Suprapubic skin (tissue), 4 donors: Measurements from ENCODE around the gene CAMSAP1. TPM values are rescaled to one million over a fixed set of nuclear protein-coding genes. Genes with fewer than 3 reads are reported as not detected.

Experiments used
- DNase-seq, 2 donors: peaks; one replicate each; pipeline ENCODE4 v3.0.0-alpha.2; 2019; ENCODE audit warnings: low spot score in 2 of 2
- H3K27ac ChIP-seq: fragments of 200-600 bp; sonication (generic); one replicate; pipeline ENCODE4 v1.5.1; 2019
- H3K27me3 ChIP-seq: fragments of 200-600 bp; sonication (generic); one replicate; pipeline ENCODE4 v1.5.1; 2019
- H3K36me3 ChIP-seq: fragments of 200-600 bp; sonication (generic); one replicate; pipeline ENCODE4 v1.5.1; 2019
- H3K4me1 ChIP-seq: fragments of 200-600 bp; sonication (generic); one replicate; pipeline ENCODE4 v1.5.1; 2019
- H3K4me3 ChIP-seq: fragments of 200-600 bp; sonication (generic); one replicate; pipeline ENCODE4 v1.5.1; 2019; ENCODE audit warnings: mild to moderate bottlenecking
- H3K9me3 ChIP-seq: fragments of 200-600 bp; sonication (generic); one replicate; pipeline ENCODE4 v1.5.1; 2019
- EP300 ChIP-seq: sonication (generic); formaldehyde crosslinking; IDR thresholded peaks from one replicate; pipeline ENCODE4 v1.6.1; 2017; ENCODE audit warnings: antibody characterized with exemption
- POLR2A ChIP-seq, 2 donors: fragments of 450-650 bp; IDR thresholded peaks; one replicate each; pipeline ENCODE4 v1.6.1; 2017; ENCODE audit warnings: antibody characterized with exemption in 2 of 2, mild to moderate bottlenecking in 2 of 2, moderate library complexity in 2 of 2
- POLR2AphosphoS5 ChIP-seq, 3 donors: sonication (generic); formaldehyde crosslinking; IDR thresholded peaks; one replicate each; pipeline ENCODE4 v1.6.1; 2017; ENCODE audit warnings: antibody characterized with exemption in 3 of 3
- WGBS: methylation state at CpG from one replicate; pipeline ENCODE4 v1.1.5; 2018; 5-methylcytosine and 5-hydroxymethylcytosine counted together
- total RNA-seq, 4 donors: library from RNA; depleted of rRNA; stranded (reverse); fragments of >200 nt; gene quantifications; one replicate each; pipeline ENCODE4 v1.1.0, GENCODE V29; 2016
- TF ChIP-seq, protein P1 (sequence below), 2 donors: fragments of 200-600 bp in 1 of 2; fragments of 450-650 bp in 1 of 2; sonication (generic) in 1 of 2; IDR thresholded peaks; one replicate each; pipeline ENCODE4 v1.5.1; 2016 to 2019; ENCODE audit warnings: antibody characterized with exemption in 2 of 2, mild to moderate bottlenecking in 1 of 2, moderate library complexity in 1 of 2

The CAMSAP1 gene
- total RNA-seq, 4 donors from 2014 or later: 42.0 to 58.3 (median 54.9) TPM

- H3K27ac ChIP-seq: no peak overlapping the region
- TF ChIP-seq POLR2AphosphoS5 (IDR thresholded peaks at IDR 0.05) (no peak), EP300 (no peak), POLR2A (IDR thresholded peaks at IDR 0.05) (no peak)
- TF ChIP-seq, protein P1, sequence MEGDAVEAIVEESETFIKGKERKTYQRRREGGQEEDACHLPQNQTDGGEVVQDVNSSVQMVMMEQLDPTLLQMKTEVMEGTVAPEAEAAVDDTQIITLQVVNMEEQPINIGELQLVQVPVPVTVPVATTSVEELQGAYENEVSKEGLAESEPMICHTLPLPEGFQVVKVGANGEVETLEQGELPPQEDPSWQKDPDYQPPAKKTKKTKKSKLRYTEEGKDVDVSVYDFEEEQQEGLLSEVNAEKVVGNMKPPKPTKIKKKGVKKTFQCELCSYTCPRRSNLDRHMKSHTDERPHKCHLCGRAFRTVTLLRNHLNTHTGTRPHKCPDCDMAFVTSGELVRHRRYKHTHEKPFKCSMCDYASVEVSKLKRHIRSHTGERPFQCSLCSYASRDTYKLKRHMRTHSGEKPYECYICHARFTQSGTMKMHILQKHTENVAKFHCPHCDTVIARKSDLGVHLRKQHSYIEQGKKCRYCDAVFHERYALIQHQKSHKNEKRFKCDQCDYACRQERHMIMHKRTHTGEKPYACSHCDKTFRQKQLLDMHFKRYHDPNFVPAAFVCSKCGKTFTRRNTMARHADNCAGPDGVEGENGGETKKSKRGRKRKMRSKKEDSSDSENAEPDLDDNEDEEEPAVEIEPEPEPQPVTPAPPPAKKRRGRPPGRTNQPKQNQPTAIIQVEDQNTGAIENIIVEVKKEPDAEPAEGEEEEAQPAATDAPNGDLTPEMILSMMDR (IDR thresholded peaks at IDR 0.05): no peak
- no peaks in the 10 kb centered on the region for H3K27me3 ChIP-seq
- no peak overlapping the region for H3K4me3 ChIP-seq
- H3K9me3 ChIP-seq: no peaks in the 10 kb centered on the region
- no peak for DNase-seq
- H3K36me3 ChIP-seq: peaks cover 12% of the 10 kb centered on the region
- no peaks in the 10 kb centered on the region for H3K4me1 ChIP-seq
- WGBS: 84% methylated on average over 11 of the region's 11 CpGs
Measured at GRCh38 chr9:135877791-135878527, 29.4 kb downstream of the CAMSAP1 start.

DNA sequence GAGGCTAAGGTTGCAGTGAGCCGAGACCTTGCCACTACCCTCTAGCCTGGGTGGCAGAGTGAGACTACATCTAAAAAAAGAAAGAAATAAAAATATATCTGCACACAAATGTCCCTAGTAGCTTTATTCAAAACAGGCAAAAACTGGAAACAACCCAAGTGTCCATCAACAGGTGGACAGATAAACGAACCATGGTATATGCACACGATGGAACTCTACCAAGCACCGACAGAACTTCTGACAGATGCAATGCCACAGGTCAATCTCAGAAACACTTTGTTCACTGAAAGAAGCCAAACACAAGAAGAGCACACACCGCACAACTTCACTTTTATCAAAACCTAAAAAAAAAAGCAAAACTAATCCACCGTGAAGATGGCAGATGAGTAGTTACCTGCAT, 30.4 kb downstream of the CAMSAP1 start:
- no peak overlapping the region for H3K27ac ChIP-seq
- no peaks in the 10 kb centered on the region for H3K9me3 ChIP-seq
- 93% methylated on average over 6 of the region's 6 CpGs for WGBS
- no peaks in the 10 kb centered on the region for H3K4me1 ChIP-seq
- TF ChIP-seq, protein P1 (IDR thresholded peaks at IDR 0.05): no peak
- no peak for DNase-seq
- H3K36me3 ChIP-seq: peaks cover 12% of the 10 kb centered on the region
- H3K27me3 ChIP-seq: no peaks in the 10 kb centered on the region
- no peak overlapping the region for H3K4me3 ChIP-seq

DNA sequence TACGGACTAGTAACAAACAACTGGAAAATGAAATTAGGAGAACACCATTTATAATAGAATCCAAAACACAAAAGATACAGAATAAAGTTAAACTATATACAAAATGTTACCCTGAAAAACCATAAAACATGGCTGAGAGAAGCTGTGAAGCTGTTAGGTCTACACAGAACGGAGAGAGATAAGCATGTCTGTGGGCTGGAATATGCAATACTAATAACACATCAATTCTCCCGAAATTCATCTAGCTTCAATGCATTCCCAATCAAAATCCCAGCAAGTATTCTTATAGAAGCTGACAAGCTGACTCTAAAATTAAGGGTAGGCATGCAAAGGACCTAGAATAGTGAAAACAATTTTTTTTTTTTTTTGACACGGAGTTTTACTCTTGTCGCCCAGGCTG, 32.5 kb downstream of the CAMSAP1 start:
- Histone ChIP-seq H3K36me3 (no peaks in the 10 kb centered on the region), H3K4me3 (no peak overlapping the region), H3K27ac (no peak overlapping the region), H3K4me1 (no peaks in the 10 kb centered on the region), H3K27me3 (no peaks in the 10 kb centered on the region), H3K9me3 (no peaks in the 10 kb centered on the region)
- TF ChIP-seq EP300: no peak
- TF ChIP-seq, protein P1 (IDR thresholded peaks at IDR 0.05): no peak
- no peak for TF ChIP-seq POLR2AphosphoS5 (IDR thresholded peaks at IDR 0.05)
- TF ChIP-seq POLR2A (IDR thresholded peaks at IDR 0.05): no peak
- DNase-seq: no peak
- 94% methylated on average over 5 of the region's 5 CpGs for WGBS

DNA sequence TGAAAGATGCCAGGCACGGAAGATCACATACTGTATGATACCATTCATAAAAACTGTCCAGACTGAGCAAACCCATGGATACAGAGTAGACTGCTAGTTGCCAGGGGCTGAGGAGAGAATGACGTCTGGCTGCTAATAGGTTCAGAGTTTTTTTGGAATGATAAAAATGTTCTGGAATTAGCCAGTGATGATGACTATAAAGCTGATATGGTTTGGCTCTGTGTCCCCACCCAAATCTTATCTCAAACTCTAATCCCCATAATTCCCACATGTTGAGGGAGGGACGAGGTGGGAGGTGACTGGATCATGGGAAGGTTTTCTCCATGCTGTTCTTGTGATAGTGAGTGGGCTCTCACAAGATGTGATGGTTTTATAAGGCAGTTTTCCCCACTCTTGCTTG, 37.4 kb downstream of the CAMSAP1 start:
- no peak overlapping the region for H3K4me3 ChIP-seq
- H3K36me3 ChIP-seq: no peaks in the 10 kb centered on the region
- TF ChIP-seq EP300 (no peak), POLR2A (IDR thresholded peaks at IDR 0.05) (no peak), POLR2AphosphoS5 (IDR thresholded peaks at IDR 0.05) (no peak)
- TF ChIP-seq, protein P1 (IDR thresholded peaks at IDR 0.05): no peak
- no peaks in the 10 kb centered on the region for H3K27me3 ChIP-seq
- no peaks in the 10 kb centered on the region for H3K4me1 ChIP-seq
- WGBS: 98% methylated on average over 3 of the region's 3 CpGs
- no peak overlapping the region for H3K27ac ChIP-seq
- no peak for DNase-seq
- no peaks in the 10 kb centered on the region for H3K9me3 ChIP-seq

- no peaks in the 10 kb centered on the region for H3K9me3 ChIP-seq
- H3K36me3 ChIP-seq: peaks cover 5% of the 10 kb centered on the region
- H3K27ac ChIP-seq: no peak overlapping the region
- H3K27me3 ChIP-seq: no peaks in the 10 kb centered on the region
- no peak overlapping the region for H3K4me3 ChIP-seq
- DNase-seq: no peak
- WGBS: 92% methylated on average over 7 of the region's 7 CpGs
- peaks cover 8% of the 10 kb centered on the region for H3K4me1 ChIP-seq
- TF ChIP-seq EP300: no peak
- TF ChIP-seq, protein P1 (IDR thresholded peaks at IDR 0.05): no peak
- TF ChIP-seq POLR2AphosphoS5 (IDR thresholded peaks at IDR 0.05): no peak
- no peak for TF ChIP-seq POLR2A (IDR thresholded peaks at IDR 0.05)
Measured at GRCh38 chr9:135865531-135865930, 41.8 kb downstream of the CAMSAP1 start.
